Muscle layer of duodenum (tissue), 2 donors: Measurements from ENCODE around the gene LAMTOR5.
A peak's percentile ranks its signal among the peaks of the same experiment; 100 is the strongest.
"Not testable (repeated sequence)": the region's sequence is repeated elsewhere in the genome, so short reads cannot be mapped to it uniquely, and the experiment has no call there.

Source experiments
- H3K27ac ChIP-seq: one replicate; pipeline ENCODE4 v1.7.0; 2013; ENCODE audit warnings: mild to moderate bottlenecking, low read length
- H3K27me3 ChIP-seq: one replicate; pipeline ENCODE4 v1.7.0; 2013; ENCODE audit warnings: low read depth, mild to moderate bottlenecking, control low read depth, low read length
- H3K36me3 ChIP-seq, 2 donors: one replicate each; pipeline ENCODE4 v1.7.0; 2013; ENCODE audit warnings: low read length in 2 of 2, control low read depth in 1 of 2, mild to moderate bottlenecking in 1 of 2; ENCODE audit not compliant: insufficient read depth in 2 of 2, control insufficient read depth in 1 of 2
- H3K4me1 ChIP-seq, 2 donors: one replicate each; pipeline ENCODE4 v1.7.0; 2013; ENCODE audit warnings: low read length in 2 of 2, mild to moderate bottlenecking in 2 of 2, control low read depth in 1 of 2, moderate library complexity in 1 of 2; ENCODE audit not compliant: insufficient read depth in 2 of 2, control insufficient read depth in 1 of 2
- H3K4me3 ChIP-seq, 2 donors: one replicate each; pipeline ENCODE4 v1.7.0; 2013; ENCODE audit warnings: low read length in 2 of 2, low read depth in 1 of 2, mild to moderate bottlenecking in 1 of 2
- H3K9me3 ChIP-seq, 2 donors: one replicate each; pipeline ENCODE4 v1.7.0; 2013; ENCODE audit warnings: low read length in 2 of 2, control low read depth in 1 of 2, mild to moderate bottlenecking in 1 of 2; ENCODE audit not compliant: control insufficient read depth in 1 of 2
- donor health status: healthy.

LAMTOR5 gene

GRCh38 chr1:110425612-110426152 lies 18.2 kb upstream of the LAMTOR5 start:
- Histone ChIP-seq H3K4me3 (no peak overlapping the region), H3K36me3 (no peaks in the 10 kb centered on the region), H3K9me3 (no peaks in the 10 kb centered on the region), H3K27me3 (no peaks in the 10 kb centered on the region), H3K4me1 (no peaks in the 10 kb centered on the region), H3K27ac (no peak overlapping the region)

- Histone ChIP-seq H3K36me3 (no peaks in the 10 kb centered on the region), H3K4me3 (no peak overlapping the region), H3K27ac (no peak overlapping the region), H3K9me3 (no peaks in the 10 kb centered on the region), H3K4me1 (no peaks in the 10 kb centered on the region), H3K27me3 (no peaks in the 10 kb centered on the region)
Measured at GRCh38 chr1:110424699-110425611, 17.5 kb upstream of the LAMTOR5 start.

- H3K27me3 ChIP-seq = no peaks in the 10 kb centered on the region
- H3K27ac ChIP-seq = no peak overlapping the region
- H3K9me3 ChIP-seq = no peaks in the 10 kb centered on the region
- no peak overlapping the region for H3K4me3 ChIP-seq
- no peaks in the 10 kb centered on the region for H3K36me3 ChIP-seq
- no peaks in the 10 kb centered on the region for H3K4me1 ChIP-seq
Measured at GRCh38 chr1:110420874-110421793, 13.6 kb upstream of the LAMTOR5 start.

- Histone ChIP-seq H3K36me3 (no peaks in the 10 kb centered on the region), H3K27me3 (no peaks in the 10 kb centered on the region), H3K4me1 (no peaks in the 10 kb centered on the region), H3K27ac (no peak overlapping the region), H3K4me3 (no peak overlapping the region), H3K9me3 (no peaks in the 10 kb centered on the region)
Measured at GRCh38 chr1:110420023-110420662, 12.6 kb upstream of the LAMTOR5 start.

GRCh38 chr1:110418729-110419128 lies 11.2 kb upstream of the LAMTOR5 start:
- no peaks in the 10 kb centered on the region for H3K36me3 ChIP-seq
- H3K4me1 ChIP-seq = no peaks in the 10 kb centered on the region
- H3K4me3 ChIP-seq = no peak overlapping the region
- no peak overlapping the region for H3K27ac ChIP-seq
- H3K9me3 ChIP-seq = no peaks in the 10 kb centered on the region
- no peaks in the 10 kb centered on the region for H3K27me3 ChIP-seq

GRCh38 chr1:110413045-110413444 lies 5.6 kb upstream of the LAMTOR5 start:
- H3K4me1 ChIP-seq, H3K4me3 ChIP-seq, H3K27ac ChIP-seq, H3K27me3 ChIP-seq, H3K36me3 ChIP-seq, H3K9me3 ChIP-seq: not testable (repeated sequence)

GRCh38 chr1:110412576-110412975 lies 5.1 kb upstream of the LAMTOR5 start:
- no peaks in the 10 kb centered on the region for H3K36me3 ChIP-seq
- no peaks in the 10 kb centered on the region for H3K27me3 ChIP-seq
- H3K9me3 ChIP-seq = no peaks in the 10 kb centered on the region
- peaks cover 0 to 4% of the 10 kb centered on the region in 2 donors for H3K4me1 ChIP-seq
- H3K27ac ChIP-seq = no peak overlapping the region
- H3K4me3 ChIP-seq = no peak overlapping the region

- H3K36me3 ChIP-seq = no peaks in the 10 kb centered on the region
- peaks cover 0 to 9% of the 10 kb centered on the region in 2 donors for H3K4me1 ChIP-seq
- no peak overlapping the region for H3K27ac ChIP-seq
- H3K9me3 ChIP-seq = no peaks in the 10 kb centered on the region
- no peaks in the 10 kb centered on the region for H3K27me3 ChIP-seq
- H3K4me3 ChIP-seq = no peak overlapping the region
Measured at GRCh38 chr1:110411173-110411735, 3.8 kb upstream of the LAMTOR5 start.

DNA sequence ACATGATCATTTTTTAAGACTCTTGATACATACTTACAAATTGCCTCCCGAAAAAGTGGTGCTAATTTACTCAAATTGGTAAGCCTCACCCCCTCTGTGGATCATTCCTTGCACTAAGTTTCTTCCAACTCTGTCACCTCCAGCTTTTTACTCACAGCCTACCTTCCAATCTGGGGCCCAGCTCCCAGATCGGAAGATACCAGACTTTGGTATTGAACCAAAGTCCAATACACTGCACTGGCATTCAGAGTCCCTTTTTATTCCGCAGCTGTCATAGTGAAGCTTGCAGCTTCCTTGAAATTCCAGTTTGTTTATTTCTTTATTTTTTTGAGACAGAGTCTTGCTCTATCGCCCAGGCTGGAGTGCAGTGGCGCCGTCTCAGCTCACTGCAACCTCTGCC lies 1.8 kb upstream of the LAMTOR5 start:
- peaks cover 2 to 8% of the 10 kb centered on the region in 2 donors for H3K36me3 ChIP-seq
- no peaks in the 10 kb centered on the region for H3K9me3 ChIP-seq
- no peak overlapping the region for H3K4me3 ChIP-seq
- peaks cover 0 to 17% of the 10 kb centered on the region in 2 donors for H3K4me1 ChIP-seq
- no peaks in the 10 kb centered on the region for H3K27me3 ChIP-seq
- no peak overlapping the region for H3K27ac ChIP-seq

DNA sequence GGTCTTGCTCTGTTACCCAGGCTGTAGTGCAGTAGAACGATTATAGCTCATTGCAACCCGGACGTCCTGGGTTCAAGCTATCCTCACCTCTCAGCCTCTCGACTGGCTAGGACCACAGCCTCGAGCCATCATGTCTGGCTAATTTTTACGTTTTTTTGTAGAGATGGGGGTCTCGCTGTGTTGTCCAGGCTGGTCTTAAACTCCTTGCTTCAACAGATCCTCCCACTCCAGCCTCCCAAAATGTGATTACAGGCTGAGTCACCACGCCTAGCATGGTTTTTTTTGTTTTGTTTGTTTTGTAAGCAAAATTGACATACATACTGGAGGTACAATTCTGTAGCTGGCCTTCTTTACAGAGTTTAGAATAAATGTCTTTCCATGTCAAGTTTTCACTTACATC lies 994 bp upstream of the LAMTOR5 start:
- H3K27ac ChIP-seq = peak overlapping the region; percentile 99

More for the DNA sequence above, 994 bp upstream of the LAMTOR5 start:
- no peaks in the 10 kb centered on the region for H3K9me3 ChIP-seq
- peaks cover 0 to 17% of the 10 kb centered on the region in 2 donors for H3K4me1 ChIP-seq
- peaks cover 11 to 16% of the 10 kb centered on the region in 2 donors for H3K36me3 ChIP-seq
- peak overlapping the region; percentile 88 to 91 for H3K4me3 ChIP-seq
- no peaks in the 10 kb centered on the region for H3K27me3 ChIP-seq
